ENCODE results near the gene CACNG5.

CACNG5 gene

DNA sequence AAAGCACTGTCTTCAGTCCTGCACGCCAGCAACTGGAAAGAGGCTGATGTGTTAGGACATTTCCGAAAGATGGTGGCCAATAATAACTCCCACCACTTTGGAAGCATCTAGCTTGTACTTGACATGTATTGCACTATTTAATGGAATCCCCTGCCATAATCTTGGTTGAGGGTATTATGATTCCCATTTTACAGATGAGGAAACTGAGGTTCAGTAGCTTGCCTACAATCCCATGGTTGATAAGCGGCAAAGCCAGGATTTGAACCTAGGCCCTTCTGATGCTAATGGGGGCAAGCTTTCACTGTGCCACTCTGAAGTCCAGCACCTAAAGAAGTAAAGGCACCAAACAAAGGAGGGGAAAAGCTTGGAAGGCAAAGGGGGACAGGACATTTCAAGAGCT, 8.0 kb downstream of the CACNG5 start:
- Histone ChIP-seq H3K27ac (replicated peaks) (no peak overlapping the region), H3K27me3 (ENCODE audit: insufficient read depth, poor library complexity, severe bottlenecking) (peaks cover 2% of the 10 kb centered on the region), H3K4me3 (replicated peaks; ENCODE audit: insufficient read depth, low read length) (no peak overlapping the region)
- TF ChIP-seq, protein P1, sequence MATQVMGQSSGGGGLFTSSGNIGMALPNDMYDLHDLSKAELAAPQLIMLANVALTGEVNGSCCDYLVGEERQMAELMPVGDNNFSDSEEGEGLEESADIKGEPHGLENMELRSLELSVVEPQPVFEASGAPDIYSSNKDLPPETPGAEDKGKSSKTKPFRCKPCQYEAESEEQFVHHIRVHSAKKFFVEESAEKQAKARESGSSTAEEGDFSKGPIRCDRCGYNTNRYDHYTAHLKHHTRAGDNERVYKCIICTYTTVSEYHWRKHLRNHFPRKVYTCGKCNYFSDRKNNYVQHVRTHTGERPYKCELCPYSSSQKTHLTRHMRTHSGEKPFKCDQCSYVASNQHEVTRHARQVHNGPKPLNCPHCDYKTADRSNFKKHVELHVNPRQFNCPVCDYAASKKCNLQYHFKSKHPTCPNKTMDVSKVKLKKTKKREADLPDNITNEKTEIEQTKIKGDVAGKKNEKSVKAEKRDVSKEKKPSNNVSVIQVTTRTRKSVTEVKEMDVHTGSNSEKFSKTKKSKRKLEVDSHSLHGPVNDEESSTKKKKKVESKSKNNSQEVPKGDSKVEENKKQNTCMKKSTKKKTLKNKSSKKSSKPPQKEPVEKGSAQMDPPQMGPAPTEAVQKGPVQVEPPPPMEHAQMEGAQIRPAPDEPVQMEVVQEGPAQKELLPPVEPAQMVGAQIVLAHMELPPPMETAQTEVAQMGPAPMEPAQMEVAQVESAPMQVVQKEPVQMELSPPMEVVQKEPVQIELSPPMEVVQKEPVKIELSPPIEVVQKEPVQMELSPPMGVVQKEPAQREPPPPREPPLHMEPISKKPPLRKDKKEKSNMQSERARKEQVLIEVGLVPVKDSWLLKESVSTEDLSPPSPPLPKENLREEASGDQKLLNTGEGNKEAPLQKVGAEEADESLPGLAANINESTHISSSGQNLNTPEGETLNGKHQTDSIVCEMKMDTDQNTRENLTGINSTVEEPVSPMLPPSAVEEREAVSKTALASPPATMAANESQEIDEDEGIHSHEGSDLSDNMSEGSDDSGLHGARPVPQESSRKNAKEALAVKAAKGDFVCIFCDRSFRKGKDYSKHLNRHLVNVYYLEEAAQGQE (IDR thresholded peaks at IDR 0.05; ENCODE audit: insufficient replicate concordance, low read depth): no peak
- TF ChIP-seq, protein P2, sequence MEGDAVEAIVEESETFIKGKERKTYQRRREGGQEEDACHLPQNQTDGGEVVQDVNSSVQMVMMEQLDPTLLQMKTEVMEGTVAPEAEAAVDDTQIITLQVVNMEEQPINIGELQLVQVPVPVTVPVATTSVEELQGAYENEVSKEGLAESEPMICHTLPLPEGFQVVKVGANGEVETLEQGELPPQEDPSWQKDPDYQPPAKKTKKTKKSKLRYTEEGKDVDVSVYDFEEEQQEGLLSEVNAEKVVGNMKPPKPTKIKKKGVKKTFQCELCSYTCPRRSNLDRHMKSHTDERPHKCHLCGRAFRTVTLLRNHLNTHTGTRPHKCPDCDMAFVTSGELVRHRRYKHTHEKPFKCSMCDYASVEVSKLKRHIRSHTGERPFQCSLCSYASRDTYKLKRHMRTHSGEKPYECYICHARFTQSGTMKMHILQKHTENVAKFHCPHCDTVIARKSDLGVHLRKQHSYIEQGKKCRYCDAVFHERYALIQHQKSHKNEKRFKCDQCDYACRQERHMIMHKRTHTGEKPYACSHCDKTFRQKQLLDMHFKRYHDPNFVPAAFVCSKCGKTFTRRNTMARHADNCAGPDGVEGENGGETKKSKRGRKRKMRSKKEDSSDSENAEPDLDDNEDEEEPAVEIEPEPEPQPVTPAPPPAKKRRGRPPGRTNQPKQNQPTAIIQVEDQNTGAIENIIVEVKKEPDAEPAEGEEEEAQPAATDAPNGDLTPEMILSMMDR (IDR thresholded peaks at IDR 0.05; ENCODE audit: insufficient read depth, low read length): no peak
- no peak for TF ChIP-seq POLR2AphosphoS5 (IDR thresholded peaks at IDR 0.05; ENCODE audit: low read depth)
- no peak for TF ChIP-seq GABPA (IDR thresholded peaks at IDR 0.05; ENCODE audit: low read depth)
- no peak for TF ChIP-seq SPI1 (IDR thresholded peaks at IDR 0.05; ENCODE audit: borderline replicate concordance, low read depth)
- DNase-seq (ENCODE audit: low read depth in 1 of 2, low spot score in 1 of 2): no peak

DNA sequence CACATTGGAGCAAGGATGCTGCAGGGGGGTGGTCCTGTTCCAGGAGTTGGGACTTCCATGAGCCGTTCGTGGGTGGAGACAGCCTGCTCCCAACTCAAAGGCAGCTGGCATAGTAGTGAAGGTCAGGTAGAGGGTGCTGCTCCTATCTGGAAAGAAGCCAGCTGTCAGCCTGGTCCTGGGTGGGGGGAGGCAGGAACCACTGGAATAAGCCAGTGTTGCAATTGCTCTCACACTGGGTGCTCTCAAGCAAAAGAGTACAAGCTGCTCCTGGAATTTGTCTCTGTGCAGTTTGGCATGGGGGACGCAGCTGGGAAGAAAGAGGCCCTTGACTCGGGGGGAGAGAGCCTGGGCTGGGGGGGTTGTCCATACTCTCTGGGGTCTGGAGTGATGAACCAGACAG, 8.7 kb downstream of the CACNG5 start:
- no peak for DNase-seq (ENCODE audit: low read depth in 1 of 2, low spot score in 1 of 2)
- TF ChIP-seq, protein P1 (IDR thresholded peaks at IDR 0.05; ENCODE audit: insufficient replicate concordance, low read depth): no peak
- no peak overlapping the region for H3K4me3 ChIP-seq (replicated peaks; ENCODE audit: insufficient read depth, low read length)
- no peak overlapping the region for H3K27ac ChIP-seq (replicated peaks)
- H3K27me3 ChIP-seq (ENCODE audit: insufficient read depth, poor library complexity, severe bottlenecking): peaks cover 2% of the 10 kb centered on the region

DNA sequence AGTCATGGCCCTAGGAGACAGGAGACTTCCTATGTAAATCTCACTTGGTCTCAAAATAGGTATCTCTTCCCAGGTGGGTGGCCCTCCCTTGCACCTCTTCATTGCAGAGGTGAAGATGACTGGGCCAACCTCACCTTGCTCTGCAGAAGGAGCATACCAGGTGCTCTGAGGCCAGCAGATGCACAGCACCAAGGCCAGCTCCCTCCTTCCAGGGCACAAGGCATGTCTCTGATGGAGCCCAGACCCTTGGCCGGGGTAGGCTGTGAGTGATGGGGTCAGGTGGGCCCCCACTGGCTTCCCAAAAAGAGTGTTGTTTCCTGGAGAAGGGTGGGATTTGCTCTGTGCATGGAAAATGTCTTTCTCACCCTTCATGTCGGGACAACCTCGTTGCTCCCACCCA, 12.8 kb downstream of the CACNG5 start:
- H3K27me3 ChIP-seq (ENCODE audit: insufficient read depth, poor library complexity, severe bottlenecking): no peaks in the 10 kb centered on the region
- TF ChIP-seq, protein P2 (IDR thresholded peaks at IDR 0.05; ENCODE audit: insufficient read depth, low read length): no peak
- TF ChIP-seq, protein P1 (IDR thresholded peaks at IDR 0.05; ENCODE audit: insufficient replicate concordance, low read depth): peak; percentile 68
- H3K4me3 ChIP-seq (replicated peaks; ENCODE audit: insufficient read depth, low read length): no peak overlapping the region
- DNase-seq (ENCODE audit: low read depth in 1 of 2, low spot score in 1 of 2): no peak
- H3K27ac ChIP-seq (replicated peaks): no peak overlapping the region

DNA sequence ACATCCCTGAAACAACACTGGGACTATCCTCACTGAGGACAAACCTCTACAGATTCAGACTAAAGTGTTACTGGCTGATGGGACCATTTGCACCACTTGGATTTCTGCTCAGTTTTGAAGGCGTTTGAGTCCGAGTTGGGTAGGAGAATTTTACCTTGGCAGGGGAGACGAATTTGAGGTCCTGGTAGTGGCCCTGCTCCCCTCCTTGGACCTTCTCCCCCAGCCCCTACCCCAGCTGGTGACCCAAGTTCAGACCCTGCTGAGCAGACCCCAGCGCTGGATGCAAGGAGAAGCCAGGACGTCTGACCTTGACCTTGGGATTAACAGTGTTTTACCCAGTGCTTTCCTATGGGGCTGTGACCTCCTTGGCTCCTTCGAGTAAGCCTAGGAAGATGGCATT, 13.6 kb downstream of the CACNG5 start:
- H3K27ac ChIP-seq (replicated peaks): no peak overlapping the region
- no peak for TF ChIP-seq POLR2AphosphoS5 (IDR thresholded peaks at IDR 0.05; ENCODE audit: low read depth)
- TF ChIP-seq SPI1 (IDR thresholded peaks at IDR 0.05; ENCODE audit: borderline replicate concordance, low read depth): no peak
- TF ChIP-seq, protein P1 (IDR thresholded peaks at IDR 0.05; ENCODE audit: insufficient replicate concordance, low read depth): no peak
- TF ChIP-seq, protein P2 (IDR thresholded peaks at IDR 0.05; ENCODE audit: insufficient read depth, low read length): no peak
- TF ChIP-seq GABPA (IDR thresholded peaks at IDR 0.05; ENCODE audit: low read depth): no peak

More for the DNA sequence above, 13.6 kb downstream of the CACNG5 start:
- H3K27me3 ChIP-seq (ENCODE audit: insufficient read depth, poor library complexity, severe bottlenecking): no peaks in the 10 kb centered on the region
- no peak for DNase-seq (ENCODE audit: low read depth in 1 of 2, low spot score in 1 of 2)
- H3K4me3 ChIP-seq (replicated peaks; ENCODE audit: insufficient read depth, low read length): no peak overlapping the region
